Fibroblast of the aortic adventitia (primary cell): Measurements from ENCODE around the gene CXCR6. TPM values are rescaled to one million over a fixed set of nuclear protein-coding genes. Genes with fewer than 3 reads are reported as not detected.

Experiments
- DNase-seq: peaks from one replicate; pipeline ENCODE4 v3.0.0-alpha.2; 2010; ENCODE audit warnings: low read depth
- H3K4me3 ChIP-seq: 2 replicates; pipeline ENCODE4 v1.5.1; 2011; ENCODE audit warnings: low read depth, mild to moderate bottlenecking, control low read depth, low read length, moderate library complexity
- CTCF ChIP-seq: IDR thresholded peaks from 2 replicates; pipeline ENCODE4 v1.5.1; 2011; ENCODE audit warnings: mild to moderate bottlenecking, low read length, control low read depth, inconsistent platforms; ENCODE audit not compliant: insufficient read depth
- total RNA-seq: library from RNA; depleted of rRNA; stranded (reverse); fragments of >200 nt; gene quantifications from 2 replicates; pipeline ENCODE4 v1.2.3, GENCODE V29; 2012; ENCODE audit warnings: low replicate concordance

Gene CXCR6
- total RNA-seq, 1 donor = not detected

GRCh38 chr3:45906681-45907407 is 36.4 kb upstream of the CXCR6 start:
- TF ChIP-seq CTCF = peak; percentile 71
- H3K4me3 ChIP-seq = no peak overlapping the region
- peak; percentile 77 for DNase-seq

- TF ChIP-seq CTCF = no peak
- no peak overlapping the region for H3K4me3 ChIP-seq
- DNase-seq = peak; percentile 51
Observed at GRCh38 chr3:45907769-45908705, 35.2 kb upstream of the CXCR6 start.

- H3K4me3 ChIP-seq = no peak overlapping the region
- TF ChIP-seq CTCF = no peak
- DNase-seq = no peak
Observed at GRCh38 chr3:45908761-45909160, 34.5 kb upstream of the CXCR6 start.

GRCh38 chr3:45909542-45909941 is 33.7 kb upstream of the CXCR6 start:
- no peak for TF ChIP-seq CTCF
- no peak overlapping the region for H3K4me3 ChIP-seq
- no peak for DNase-seq

GRCh38 chr3:45910892-45911291 is 32.4 kb upstream of the CXCR6 start:
- no peak overlapping the region for H3K4me3 ChIP-seq
- DNase-seq = no peak
- TF ChIP-seq CTCF = no peak

GRCh38 chr3:45911511-45912226 is 31.6 kb upstream of the CXCR6 start:
- TF ChIP-seq CTCF = no peak
- no peak overlapping the region for H3K4me3 ChIP-seq
- DNase-seq = no peak
